HEK293 (cell line): ENCODE results near the gene SIK2.
A peak's percentile ranks its signal among the peaks of the same experiment; 100 is the strongest.

Experiments used
- CTCF ChIA-PET: fragments of 350-600 bp; formaldehyde crosslinking; extraction: SDS; loops from one replicate; lab custom pipeline; 2021; ENCODE audit warnings: antibody characterized with exemption; lab: Yijun Ruan, JAX
- POLR2A ChIA-PET: fragments of 300-600 bp; formaldehyde crosslinking; extraction: SDS; loops from one replicate; lab custom pipeline; 2020; ENCODE audit warnings: antibody characterized with exemption, inconsistent platforms; lab: Yijun Ruan, JAX
- H3K27ac ChIP-seq: fragments of 200-500 bp; sonication (Bioruptor generic); 2 replicates; pipeline ENCODE4 v1.5.1; 2014; ENCODE audit warnings: low read depth, low read length, control low read depth, inconsistent platforms; ENCODE audit errors: extremely low read depth
- H3K36me3 ChIP-seq, 2 experiments: fragments of 200-500 bp in 1 of 2; sonication (Bioruptor generic) in 1 of 2; 1 replicate in 1 of 2; 2 replicates in 1 of 2; pipeline ENCODE4 v1.5.1; 2014 to 2017; ENCODE audit warnings: inconsistent platforms in 2 of 2, low read length in 2 of 2; ENCODE audit not compliant: control insufficient read depth in 2 of 2, insufficient read depth in 1 of 2
- H3K4me1 ChIP-seq: fragments of 200-500 bp; sonication (Bioruptor generic); 2 replicates; pipeline ENCODE4 v1.5.1; 2014; ENCODE audit warnings: mild to moderate bottlenecking, low read length, inconsistent platforms; ENCODE audit not compliant: control insufficient read depth, insufficient read depth
- H3K4me3 ChIP-seq: 2 replicates; pipeline ENCODE4 v1.5.1; 2011; ENCODE audit warnings: low read depth, mild to moderate bottlenecking, control low read depth, low read length, moderate library complexity
- H3K9me3 ChIP-seq: fragments of 200-500 bp; sonication (Bioruptor generic); 2 replicates; pipeline ENCODE4 v1.5.1; 2014; ENCODE audit warnings: low read depth, low read length, inconsistent platforms; ENCODE audit not compliant: control insufficient read depth, insufficient read depth
- HOXC10 ChIP-seq: sonication (generic); formaldehyde crosslinking; IDR thresholded peaks from 2 replicates; pipeline ENCODE4 v1.8.1; 2023; ENCODE audit warnings: mild to moderate bottlenecking, missing genetic modification reagents
- SP7 ChIP-seq: fragments of 450-650 bp; formaldehyde crosslinking; IDR thresholded peaks from 2 replicates; pipeline ENCODE4 v1.5.1; 2016; ENCODE audit warnings: missing biosample characterization, missing genetic modification characterization
- YY1 ChIP-seq: fragments of 450-650 bp; formaldehyde crosslinking; IDR thresholded peaks from 2 replicates; pipeline ENCODE4 v1.5.1; 2018; ENCODE audit warnings: missing biosample characterization, missing genetic modification characterization
- ZBTB48 ChIP-seq: fragments of 450-650 bp; formaldehyde crosslinking; IDR thresholded peaks from 2 replicates; pipeline ENCODE4 v1.5.1; 2016; ENCODE audit warnings: missing biosample characterization, missing genetic modification characterization
- ZNF121 ChIP-seq: fragments of 450-650 bp; formaldehyde crosslinking; IDR thresholded peaks from 2 replicates; pipeline ENCODE4 v1.5.1; 2016; ENCODE audit warnings: missing biosample characterization, missing genetic modification characterization
- ZNF280C ChIP-seq: fragments of 450-650 bp; formaldehyde crosslinking; IDR thresholded peaks from 2 replicates; pipeline ENCODE4 v1.5.1; 2016; ENCODE audit warnings: missing biosample characterization, missing genetic modification characterization
- ZNF335 ChIP-seq: fragments of 450-650 bp; formaldehyde crosslinking; conservative IDR thresholded peaks from 2 replicates; pipeline ENCODE4 v1.5.1; 2016; ENCODE audit warnings: missing biosample characterization, missing genetic modification characterization
- ZNF354C ChIP-seq: fragments of 450-650 bp; formaldehyde crosslinking; IDR thresholded peaks from 2 replicates; pipeline ENCODE4 v1.5.1; 2016; ENCODE audit warnings: missing biosample characterization, missing genetic modification characterization, low read depth, borderline replicate concordance
- ZNF362 ChIP-seq: fragments of 450-650 bp; formaldehyde crosslinking; IDR thresholded peaks from 2 replicates; pipeline ENCODE4 v1.5.1; 2016; ENCODE audit warnings: missing biosample characterization, missing genetic modification characterization
- ZNF366 ChIP-seq: fragments of 450-650 bp; formaldehyde crosslinking; conservative IDR thresholded peaks from 2 replicates; pipeline ENCODE4 v1.5.1; 2016; ENCODE audit warnings: missing biosample characterization, missing genetic modification characterization
- ZNF404 ChIP-seq: fragments of 450-650 bp; formaldehyde crosslinking; IDR thresholded peaks from 2 replicates; pipeline ENCODE4 v1.5.1; 2017; ENCODE audit warnings: missing biosample characterization, missing genetic modification characterization
- ZNF416 ChIP-seq: fragments of 450-650 bp; formaldehyde crosslinking; IDR thresholded peaks from 2 replicates; pipeline ENCODE4 v1.5.1; 2016; ENCODE audit warnings: missing biosample characterization, missing genetic modification characterization
- ZNF488 ChIP-seq: fragments of 450-650 bp; formaldehyde crosslinking; IDR thresholded peaks from 2 replicates; pipeline ENCODE4 v1.5.1; 2016; ENCODE audit warnings: missing biosample characterization, missing genetic modification characterization
- ZNF521 ChIP-seq: fragments of 450-650 bp; formaldehyde crosslinking; IDR thresholded peaks from 2 replicates; pipeline ENCODE4 v1.5.1; 2017; ENCODE audit warnings: missing biosample characterization, mild to moderate bottlenecking, missing genetic modification characterization
- ZNF555 ChIP-seq: fragments of 450-650 bp; formaldehyde crosslinking; conservative IDR thresholded peaks from 2 replicates; pipeline ENCODE4 v1.5.1; 2017; ENCODE audit warnings: missing biosample characterization, mild to moderate bottlenecking, missing genetic modification characterization, inconsistent platforms
- ZNF571 ChIP-seq: fragments of 450-650 bp; formaldehyde crosslinking; IDR thresholded peaks from 2 replicates; pipeline ENCODE4 v1.5.0; 2017; ENCODE audit warnings: missing biosample characterization, missing genetic modification characterization
- ZNF600 ChIP-seq: fragments of 450-650 bp; formaldehyde crosslinking; IDR thresholded peaks from 2 replicates; pipeline ENCODE4 v1.5.1; 2016; ENCODE audit warnings: missing biosample characterization, missing genetic modification characterization
- ZNF677 ChIP-seq: fragments of 450-650 bp; IDR thresholded peaks from 2 replicates; pipeline ENCODE4 v1.5.0; 2018; ENCODE audit warnings: missing biosample characterization, mild to moderate bottlenecking, missing genetic modification characterization, moderate library complexity
- ZSCAN23 ChIP-seq: fragments of 450-650 bp; formaldehyde crosslinking; IDR thresholded peaks from 2 replicates; pipeline ENCODE4 v1.5.1; 2016; ENCODE audit warnings: missing biosample characterization, missing genetic modification characterization
- TF ChIP-seq, protein P1 (sequence below): fragments of 450-650 bp; formaldehyde crosslinking; conservative IDR thresholded peaks from 2 replicates; pipeline ENCODE4 v1.5.1; 2016; ENCODE audit warnings: low read depth, missing biosample characterization, missing genetic modification characterization
- TF ChIP-seq, protein P2 (sequence below): fragments of 450-650 bp; formaldehyde crosslinking; IDR thresholded peaks from 2 replicates; pipeline ENCODE4 v1.5.1; 2017; ENCODE audit warnings: missing biosample characterization, missing genetic modification characterization
- TF ChIP-seq, protein P3 (sequence below): fragments of 450-650 bp; formaldehyde crosslinking; IDR thresholded peaks from 2 replicates; pipeline ENCODE4 v1.5.1; 2016; ENCODE audit warnings: missing biosample characterization, missing genetic modification characterization

The SIK2 gene

DNA sequence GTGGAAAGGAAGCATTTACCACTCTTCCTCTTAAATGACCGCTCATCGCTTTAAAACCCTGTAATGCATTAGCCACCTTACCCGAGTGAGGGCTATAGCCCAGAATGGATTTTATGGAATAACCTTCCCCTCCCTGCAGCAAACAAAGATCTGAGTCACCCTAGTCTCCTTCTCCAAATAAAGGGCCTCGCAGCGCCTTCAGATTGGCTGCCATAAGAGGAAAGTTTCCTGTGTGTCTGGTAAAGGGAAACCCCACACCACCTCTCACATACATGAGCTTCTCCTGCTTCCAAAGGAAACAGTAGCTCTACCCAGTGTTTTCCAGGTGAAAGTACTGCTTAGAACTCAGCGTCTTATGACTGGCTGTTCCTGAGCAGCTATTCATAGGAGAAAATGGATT lies 116.2 kb downstream of the SIK2 start (continued):
- TF ChIP-seq SP7 (tag by site-specific recombination) (no peak), ZNF362 (tag by site-specific recombination) (no peak), YY1 (tag by site-specific recombination) (no peak), ZNF555 (tag by site-specific recombination) (no peak), ZNF366 (tag by site-specific recombination) (0 out of 2 replicates have a peak, but pooled peaks have one; percentile 20), ZNF280C (tag by site-specific recombination) (no peak), ZNF354C (tag by site-specific recombination) (no peak), ZNF335 (peak; percentile 23; the same call in 1 of the 2 replicates)
- TF ChIP-seq, all 188 proteins: peak for 5

DNA sequence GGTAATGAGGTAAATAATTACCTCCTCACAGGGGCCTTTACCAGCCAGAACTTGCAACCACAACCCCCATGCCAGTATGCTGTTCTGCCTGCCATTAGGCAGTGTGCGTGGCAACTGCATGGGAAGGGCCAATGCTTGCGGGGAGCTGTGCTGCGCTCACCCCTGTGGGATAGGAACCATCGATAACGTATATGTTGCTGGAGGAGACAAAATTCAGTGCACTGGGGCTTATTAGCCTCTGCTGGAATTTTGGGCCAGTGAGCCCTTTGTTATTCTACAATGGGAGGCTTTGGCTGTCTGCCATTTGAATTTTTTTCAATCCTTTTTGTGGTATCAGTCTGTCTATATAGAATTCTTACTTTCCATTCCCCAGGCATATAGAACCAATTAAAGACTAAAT lies 116.6 kb downstream of the SIK2 start:
- Histone ChIP-seq H3K27ac (no peak overlapping the region), H3K4me3 (no peak overlapping the region), H3K36me3 (peaks cover 0 to 63% of the 10 kb centered on the region in 2 experiments; a peak in 2 of 3 replicates), H3K4me1 (peaks cover 4% of the 10 kb centered on the region), H3K9me3 (no peaks in the 10 kb centered on the region)
- ChIA-PET CTCF (interaction anchor here (0.5 to 1.1 kb wide), 2 partner anchors 114 to 562 kb away, joined by 3 read pairs; no protein-coding TSS in a partner anchor), POLR2A (no interaction called here)
- no peak for TF ChIP-seq ZNF521 (tag by site-specific recombination)
- TF ChIP-seq, protein P1, sequence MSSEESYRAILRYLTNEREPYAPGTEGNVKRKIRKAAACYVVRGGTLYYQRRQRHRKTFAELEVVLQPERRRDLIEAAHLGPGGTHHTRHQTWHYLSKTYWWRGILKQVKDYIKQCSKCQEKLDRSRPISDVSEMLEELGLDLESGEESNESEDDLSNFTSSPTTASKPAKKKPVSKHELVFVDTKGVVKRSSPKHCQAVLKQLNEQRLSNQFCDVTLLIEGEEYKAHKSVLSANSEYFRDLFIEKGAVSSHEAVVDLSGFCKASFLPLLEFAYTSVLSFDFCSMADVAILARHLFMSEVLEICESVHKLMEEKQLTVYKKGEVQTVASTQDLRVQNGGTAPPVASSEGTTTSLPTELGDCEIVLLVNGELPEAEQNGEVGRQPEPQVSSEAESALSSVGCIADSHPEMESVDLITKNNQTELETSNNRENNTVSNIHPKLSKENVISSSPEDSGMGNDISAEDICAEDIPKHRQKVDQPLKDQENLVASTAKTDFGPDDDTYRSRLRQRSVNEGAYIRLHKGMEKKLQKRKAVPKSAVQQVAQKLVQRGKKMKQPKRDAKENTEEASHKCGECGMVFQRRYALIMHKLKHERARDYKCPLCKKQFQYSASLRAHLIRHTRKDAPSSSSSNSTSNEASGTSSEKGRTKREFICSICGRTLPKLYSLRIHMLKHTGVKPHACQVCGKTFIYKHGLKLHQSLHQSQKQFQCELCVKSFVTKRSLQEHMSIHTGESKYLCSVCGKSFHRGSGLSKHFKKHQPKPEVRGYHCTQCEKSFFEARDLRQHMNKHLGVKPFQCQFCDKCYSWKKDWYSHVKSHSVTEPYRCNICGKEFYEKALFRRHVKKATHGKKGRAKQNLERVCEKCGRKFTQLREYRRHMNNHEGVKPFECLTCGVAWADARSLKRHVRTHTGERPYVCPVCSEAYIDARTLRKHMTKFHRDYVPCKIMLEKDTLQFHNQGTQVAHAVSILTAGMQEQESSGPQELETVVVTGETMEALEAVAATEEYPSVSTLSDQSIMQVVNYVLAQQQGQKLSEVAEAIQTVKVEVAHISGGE (tag by site-specific recombination), result peak; percentile 45; the same call in 1 of the 2 replicates
- TF ChIP-seq ZNF404 (tag by site-specific recombination), result no peak
- TF ChIP-seq ZNF600 (tag by site-specific recombination), result 0 out of 2 replicates have a peak, but pooled peaks have one; percentile 32
- TF ChIP-seq SP7 (tag by site-specific recombination), result no peak
- TF ChIP-seq, protein P2, sequence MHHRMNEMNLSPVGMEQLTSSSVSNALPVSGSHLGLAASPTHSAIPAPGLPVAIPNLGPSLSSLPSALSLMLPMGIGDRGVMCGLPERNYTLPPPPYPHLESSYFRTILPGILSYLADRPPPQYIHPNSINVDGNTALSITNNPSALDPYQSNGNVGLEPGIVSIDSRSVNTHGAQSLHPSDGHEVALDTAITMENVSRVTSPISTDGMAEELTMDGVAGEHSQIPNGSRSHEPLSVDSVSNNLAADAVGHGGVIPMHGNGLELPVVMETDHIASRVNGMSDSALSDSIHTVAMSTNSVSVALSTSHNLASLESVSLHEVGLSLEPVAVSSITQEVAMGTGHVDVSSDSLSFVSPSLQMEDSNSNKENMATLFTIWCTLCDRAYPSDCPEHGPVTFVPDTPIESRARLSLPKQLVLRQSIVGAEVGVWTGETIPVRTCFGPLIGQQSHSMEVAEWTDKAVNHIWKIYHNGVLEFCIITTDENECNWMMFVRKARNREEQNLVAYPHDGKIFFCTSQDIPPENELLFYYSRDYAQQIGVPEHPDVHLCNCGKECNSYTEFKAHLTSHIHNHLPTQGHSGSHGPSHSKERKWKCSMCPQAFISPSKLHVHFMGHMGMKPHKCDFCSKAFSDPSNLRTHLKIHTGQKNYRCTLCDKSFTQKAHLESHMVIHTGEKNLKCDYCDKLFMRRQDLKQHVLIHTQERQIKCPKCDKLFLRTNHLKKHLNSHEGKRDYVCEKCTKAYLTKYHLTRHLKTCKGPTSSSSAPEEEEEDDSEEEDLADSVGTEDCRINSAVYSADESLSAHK (tag by site-specific recombination), result no peak

DNA sequence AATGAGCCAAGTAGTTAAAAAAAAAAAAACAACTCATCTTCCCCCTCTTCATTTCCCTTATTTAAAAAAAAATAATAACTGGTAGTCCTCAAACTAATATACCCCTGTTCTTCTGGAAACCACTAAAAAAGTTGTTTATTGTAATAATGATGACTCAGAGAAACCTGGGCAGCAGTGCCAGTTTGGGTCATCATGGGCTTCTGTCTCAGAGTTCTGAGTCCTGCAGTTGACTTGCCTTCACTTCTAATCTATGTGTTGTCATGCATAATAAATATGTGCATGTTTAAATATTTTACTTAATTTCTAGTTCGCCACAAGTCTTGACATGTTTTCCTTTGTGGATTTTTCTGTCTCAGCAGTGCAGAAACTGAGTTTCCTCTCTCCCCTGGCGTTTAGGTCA lies 117.1 kb downstream of the SIK2 start:
- Histone ChIP-seq H3K4me3 (no peak overlapping the region), H3K36me3 (peaks cover 0 to 63% of the 10 kb centered on the region in 2 experiments; a peak in 2 of 3 replicates), H3K27ac (no peak overlapping the region), H3K4me1 (peaks cover 4% of the 10 kb centered on the region), H3K9me3 (no peaks in the 10 kb centered on the region)
- ChIA-PET POLR2A (no interaction called here), CTCF (no interaction called here)
- no peak for TF ChIP-seq ZNF488 (tag by site-specific recombination)
- TF ChIP-seq, protein P3, sequence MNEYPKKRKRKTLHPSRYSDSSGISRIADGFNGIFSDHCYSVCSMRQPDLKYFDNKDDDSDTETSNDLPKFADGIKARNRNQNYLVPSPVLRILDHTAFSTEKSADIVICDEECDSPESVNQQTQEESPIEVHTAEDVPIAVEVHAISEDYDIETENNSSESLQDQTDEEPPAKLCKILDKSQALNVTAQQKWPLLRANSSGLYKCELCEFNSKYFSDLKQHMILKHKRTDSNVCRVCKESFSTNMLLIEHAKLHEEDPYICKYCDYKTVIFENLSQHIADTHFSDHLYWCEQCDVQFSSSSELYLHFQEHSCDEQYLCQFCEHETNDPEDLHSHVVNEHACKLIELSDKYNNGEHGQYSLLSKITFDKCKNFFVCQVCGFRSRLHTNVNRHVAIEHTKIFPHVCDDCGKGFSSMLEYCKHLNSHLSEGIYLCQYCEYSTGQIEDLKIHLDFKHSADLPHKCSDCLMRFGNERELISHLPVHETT (tag by site-specific recombination), result no peak
- no peak for TF ChIP-seq ZNF571 (tag by site-specific recombination)
- no peak for TF ChIP-seq HOXC10 (CRISPR knock-in tag)
- no peak for TF ChIP-seq ZNF416
- TF ChIP-seq ZNF677 (tag by site-specific recombination), result no peak
- TF ChIP-seq ZBTB48 (tag by site-specific recombination), result no peak
- TF ChIP-seq ZNF121, result no peak
- no peak for TF ChIP-seq ZSCAN23 (tag by site-specific recombination)
